GM10266 (cell line): ENCODE results near the gene MICAL2.
A peak's percentile ranks its signal among the peaks of the same experiment; 100 is the strongest.

ENCODE experiments used
- DNase-seq: peaks from one replicate; pipeline ENCODE4 v3.0.0; 2012; ENCODE audit errors: extremely low spot score
- CTCF ChIP-seq: IDR thresholded peaks from 2 replicates; pipeline ENCODE4 v1.5.1; 2012; ENCODE audit warnings: mild to moderate bottlenecking, low read depth; ENCODE audit not compliant: control insufficient read depth, insufficient read depth; ENCODE audit errors: missing control alignments

Gene MICAL2

GRCh38 chr11:12199231-12199948 is 89.0 kb downstream of the MICAL2 start:
- DNase-seq: no peak
- TF ChIP-seq CTCF: peak; percentile 9

DNA sequence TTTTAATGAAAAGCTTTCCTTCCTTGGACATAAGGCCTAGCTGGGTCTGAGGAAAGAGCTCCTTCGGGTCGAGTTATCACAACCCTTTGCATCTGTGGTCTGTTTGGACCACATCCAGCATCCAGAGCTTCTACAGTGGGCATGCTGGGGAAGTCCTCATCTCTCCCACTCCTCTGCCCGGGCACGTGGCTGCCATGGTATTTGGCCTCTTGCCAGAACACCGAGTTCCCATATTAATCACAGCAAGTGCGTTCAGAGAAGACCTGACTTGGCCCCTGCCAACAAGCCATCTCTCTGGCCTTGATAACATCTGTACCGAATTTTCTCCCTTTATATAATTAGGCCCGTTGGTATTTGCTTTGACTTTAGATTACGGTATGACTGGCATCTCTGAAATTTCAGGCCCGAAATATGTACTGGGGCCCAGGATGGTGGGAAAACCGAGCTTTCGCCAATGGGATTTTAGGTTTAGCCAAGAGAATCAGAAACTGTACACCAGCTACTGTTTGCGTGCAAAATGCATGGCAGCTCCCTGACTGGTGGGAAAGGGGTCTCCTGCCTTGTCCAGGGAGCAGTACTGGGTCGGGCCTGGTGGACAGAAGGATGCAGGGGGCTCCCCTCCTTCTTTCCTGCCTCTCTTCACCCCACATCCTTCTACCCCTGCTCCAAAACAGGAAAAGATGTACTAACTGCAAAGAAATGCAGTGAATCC is 90.0 kb downstream of the MICAL2 start:
- TF ChIP-seq CTCF: no peak
- no peak for DNase-seq

GRCh38 chr11:12200991-12201985 is 90.9 kb downstream of the MICAL2 start:
- TF ChIP-seq CTCF: no peak
- no peak for DNase-seq

DNA sequence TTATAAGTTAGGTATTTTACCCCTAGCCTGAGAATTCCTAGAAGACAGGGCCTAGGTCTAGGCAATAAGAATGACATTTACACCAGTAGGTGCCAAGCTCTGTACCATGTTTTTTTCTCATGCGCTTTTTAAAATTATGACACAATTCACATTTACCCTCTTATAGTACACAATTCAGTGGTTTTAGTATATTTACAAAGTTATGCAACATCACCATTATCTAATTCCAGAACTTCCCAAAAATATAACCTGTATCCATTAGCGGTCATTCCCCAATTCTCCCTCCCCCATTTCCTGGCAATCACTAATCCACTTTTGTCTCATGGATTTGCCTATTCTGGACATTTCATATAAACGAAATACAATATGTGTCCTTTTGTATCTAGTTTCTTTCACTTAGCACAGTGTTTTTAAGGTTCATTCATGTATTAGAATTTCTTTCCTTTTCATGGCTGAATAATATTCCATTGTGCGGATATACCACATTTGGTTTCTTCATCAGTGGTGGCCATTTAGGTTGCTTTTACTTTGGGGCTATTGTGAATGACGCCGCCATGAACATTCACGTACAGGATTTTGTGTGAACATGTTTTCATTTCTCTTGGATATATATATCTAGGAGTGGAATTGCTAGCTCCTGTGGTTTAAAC is 92.4 kb downstream of the MICAL2 start:
- DNase-seq: no peak
- TF ChIP-seq CTCF: no peak

GRCh38 chr11:12204506-12204905 is 94.1 kb downstream of the MICAL2 start:
- no peak for DNase-seq
- no peak for TF ChIP-seq CTCF

DNA sequence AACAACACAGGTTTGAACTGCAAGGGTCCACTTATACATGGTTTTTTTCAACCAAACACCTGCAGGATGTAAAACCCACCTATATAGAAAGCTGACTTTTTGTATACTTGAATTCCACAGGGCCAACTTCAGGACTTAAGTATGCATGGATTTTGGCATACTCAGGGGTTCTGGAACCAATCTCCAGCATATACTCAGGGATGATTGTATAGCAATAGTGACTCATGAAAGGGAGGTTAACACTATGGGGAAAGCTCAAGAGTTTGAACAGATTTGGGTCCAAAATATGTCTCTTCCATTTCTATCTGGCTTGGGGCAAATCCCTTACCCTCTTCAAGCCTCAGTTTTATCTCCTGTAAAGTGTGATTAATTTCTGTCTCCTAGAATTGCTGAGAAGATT is 94.9 kb downstream of the MICAL2 start:
- no peak for TF ChIP-seq CTCF
- DNase-seq: no peak
